ENCODE results near the gene CANX. TPM values are rescaled to one million over a fixed set of nuclear protein-coding genes. Genes with fewer than 3 reads are reported as not detected.

The CANX gene
- total and polyA plus RNA-seq, 2 of the 13 experiments (the other 11 are each of a cell fraction or from before 2014, with no cell fraction given), result 477 to 680 TPM

GRCh38 chr5:179680014-179680779 is 18.6 kb upstream of the CANX start (continued):
- 0 out of 2 replicates have a peak, but pooled peaks have one; percentile 18 for TF ChIP-seq ISL2 (CRISPR knock-in tag; IDR thresholded peaks at IDR 0.05)
- TF ChIP-seq ZFX (CRISPR knock-in tag; IDR thresholded peaks at IDR 0.05; ENCODE audit: low read depth), result peak; percentile 31; the same call in 1 of the 2 replicates
- TF ChIP-seq ZNF652 (CRISPR knock-in tag; IDR thresholded peaks at IDR 0.05; ENCODE audit: borderline replicate concordance, low read depth), result no peak
- peak; percentile 68; the same call in 1 of the 2 replicates for TF ChIP-seq MEIS1 (CRISPR knock-in tag; IDR thresholded peaks at IDR 0.05; ENCODE audit: borderline replicate concordance)
- TF ChIP-seq TEAD2 (CRISPR knock-in tag; IDR thresholded peaks at IDR 0.05), result no peak
- no peak for TF ChIP-seq ZNF337 (CRISPR knock-in tag; IDR thresholded peaks at IDR 0.05; ENCODE audit: borderline replicate concordance, low read depth)

DNA sequence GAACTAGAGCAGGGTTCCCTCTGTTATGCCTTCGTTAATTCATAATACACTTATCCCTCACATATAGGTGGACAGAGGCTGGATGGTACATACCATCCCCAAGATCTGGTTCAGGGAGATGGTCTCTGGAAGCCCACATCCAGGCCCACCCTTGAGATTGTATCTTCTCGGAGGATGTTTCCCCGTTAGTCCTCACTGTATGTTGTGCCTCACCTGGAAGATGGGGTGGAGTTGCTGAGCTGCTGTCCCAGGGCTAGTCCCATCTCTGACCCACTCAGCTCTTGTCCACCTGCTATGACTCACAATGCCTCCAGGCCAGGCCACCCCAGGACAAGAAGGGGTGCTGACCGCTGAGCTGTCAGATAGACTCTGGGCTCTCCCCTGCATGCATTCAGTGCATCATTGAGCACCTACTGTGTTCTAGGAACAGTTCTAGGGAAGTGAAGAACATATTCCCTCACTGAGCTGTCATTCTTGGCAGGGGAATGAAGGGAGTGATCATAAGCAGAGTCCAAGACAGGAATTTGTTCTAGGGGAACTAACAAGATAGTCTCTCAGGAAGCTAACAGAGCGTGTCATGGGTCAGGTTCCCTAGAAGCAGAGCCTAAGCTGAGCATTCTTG is 17.9 kb upstream of the CANX start, which contains the start of gene CBY3:
TSS of gene CBY3 (minus strand) at position 255 of the 622 bp plus-strand sequence. CDS start at position 139, 116 bp downstream.
- H4K20me1 ChIP-seq (ENCODE audit: insufficient read depth, low read length), result no peaks in the 10 kb centered on the region
- peak within 1 kb of the TSS; percentile 52 for H2AFZ ChIP-seq (ENCODE audit: low read length)
- no TSS peak for BruUV-seq (replicated peaks)
- DNase-seq (ENCODE audit: low spot score), result peak; percentile 46
- H3K9ac ChIP-seq (ENCODE audit: insufficient read depth, low read depth, low read length), result peak within 1 kb of the TSS; percentile 65
- peaks cover 77% of the 10 kb centered on the region for H3K4me1 ChIP-seq (ENCODE audit: insufficient read depth, low read length)
- peak within 1 kb of the TSS; percentile 76 for H3K4me2 ChIP-seq (ENCODE audit: low read depth, low read length)
- H3K27ac ChIP-seq (ENCODE audit: extremely low read length, insufficient read depth, low read length), result peak within 1 kb of the TSS; percentile 87
- ChIA-PET POLR2A (interaction anchor here (0.7 to 4.4 kb wide), 20 partner anchors 9 to 145 kb away, joined by 3 to 55 read pairs (median 4); partner anchors contain the start of genes CANX, HNRNPH1, MAML1 and RUFY1), CTCF (ENCODE audit: low intra/inter-chr PET ratio, low total read pairs) (no interaction called here)
- peak within 1 kb of the TSS; percentile 19 to 51 (median 19); a peak in 4 of 6 replicates for H3K4me3 ChIP-seq (replicated peaks in 1 of 3; ENCODE audit: insufficient read depth in 1 of 3, low read depth in 2 of 3, low read length in 3 of 3)
- H3K27me3 ChIP-seq (ENCODE audit: control insufficient read depth in 1 of 2, insufficient read depth in 2 of 2, low read length in 2 of 2), result no peaks in the 10 kb centered on the region; a peak in 1 of 5 replicates
- H3K9me3 ChIP-seq (ENCODE audit: low read length), result no peaks in the 10 kb centered on the region
- intact Hi-C loops (cut with micrococcal nuclease; ENCODE audit: unreplicated experiment) (loop anchor here (1.0 kb wide), 1 partner anchor 17 kb away; the partner anchor contains the start of gene CANX), in situ Hi-C loops (cut with HindIII; ENCODE audit: extremely low pct_ligation_motif_present, low pct_unique_long_range_greater_than_20kb) (no loop called here)
- no peak for FAIRE-seq
- H3K79me2 ChIP-seq (ENCODE audit: insufficient read depth, low read length), result peaks cover 24% of the 10 kb centered on the region
- no peaks in the 10 kb centered on the region for H3K36me3 ChIP-seq (replicated peaks in 1 of 2; ENCODE audit: control insufficient read depth in 1 of 2, insufficient read depth in 2 of 2, low read length in 2 of 2)
- ATAC-seq, result peak; percentile 54
- WGBS (ENCODE audit: low lambda C conversion rate), result 12% methylated on average over 4 of the region's 5 CpGs
- no peak for TF ChIP-seq ARID3A (IDR thresholded peaks at IDR 0.05; ENCODE audit: low read depth, low read length)
- no peak for TF ChIP-seq ZBED4 (CRISPR knock-in tag; IDR thresholded peaks at IDR 0.05; ENCODE audit: borderline replicate concordance)
- TF ChIP-seq ZNF343 (CRISPR knock-in tag; IDR thresholded peaks at IDR 0.05), result no peak
- peak; percentile 65; the same call in 1 of the 2 replicates for TF ChIP-seq JUND (CRISPR knock-in tag; IDR thresholded peaks at IDR 0.05)
- TF ChIP-seq, protein P1, sequence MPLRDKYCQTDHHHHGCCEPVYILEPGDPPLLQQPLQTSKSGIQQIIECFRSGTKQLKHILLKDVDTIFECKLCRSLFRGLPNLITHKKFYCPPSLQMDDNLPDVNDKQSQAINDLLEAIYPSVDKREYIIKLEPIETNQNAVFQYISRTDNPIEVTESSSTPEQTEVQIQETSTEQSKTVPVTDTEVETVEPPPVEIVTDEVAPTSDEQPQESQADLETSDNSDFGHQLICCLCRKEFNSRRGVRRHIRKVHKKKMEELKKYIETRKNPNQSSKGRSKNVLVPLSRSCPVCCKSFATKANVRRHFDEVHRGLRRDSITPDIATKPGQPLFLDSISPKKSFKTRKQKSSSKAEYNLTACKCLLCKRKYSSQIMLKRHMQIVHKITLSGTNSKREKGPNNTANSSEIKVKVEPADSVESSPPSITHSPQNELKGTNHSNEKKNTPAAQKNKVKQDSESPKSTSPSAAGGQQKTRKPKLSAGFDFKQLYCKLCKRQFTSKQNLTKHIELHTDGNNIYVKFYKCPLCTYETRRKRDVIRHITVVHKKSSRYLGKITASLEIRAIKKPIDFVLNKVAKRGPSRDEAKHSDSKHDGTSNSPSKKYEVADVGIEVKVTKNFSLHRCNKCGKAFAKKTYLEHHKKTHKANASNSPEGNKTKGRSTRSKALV (CRISPR knock-in tag; IDR thresholded peaks at IDR 0.05), result no peak
- no peak for TF ChIP-seq RAD21 (CRISPR knock-in tag; IDR thresholded peaks at IDR 0.05)
- no peak for TF ChIP-seq ZFP90 (CRISPR knock-in tag; IDR thresholded peaks at IDR 0.05; ENCODE audit: borderline replicate concordance)
- 0 out of 2 replicates have a peak, but pooled peaks have one; percentile 3 for TF ChIP-seq DMAP1 (CRISPR knock-in tag; IDR thresholded peaks at IDR 0.05)

Measured in HepG2 (cell line).